ENCODE measurements around the gene TNFRSF18.

TNFRSF18 gene

GRCh38 chr1:1167398-1167821, 39.0 kb downstream of the TNFRSF18 start:
- Histone ChIP-seq H3K9ac (ENCODE audit: low read depth, low read length) (no peak overlapping the region), H2AFZ (ENCODE audit: low read depth, low read length) (no peak overlapping the region), H3K36me3 (ENCODE audit: insufficient read depth, low read length) (no peaks in the 10 kb centered on the region), H3K4me3 (ENCODE audit: low read depth in 1 of 2, low read length in 2 of 2) (no peak overlapping the region), H3K9me3 (ENCODE audit: insufficient read depth, low read length, severe bottlenecking) (no peaks in the 10 kb centered on the region), H3K79me2 (ENCODE audit: insufficient read depth, low read length) (no peaks in the 10 kb centered on the region), H3K27me3 (ENCODE audit: insufficient read depth, low read length, poor library complexity) (peaks cover 3% of the 10 kb centered on the region), H3K4me1 (ENCODE audit: insufficient read depth, low read length) (no peaks in the 10 kb centered on the region), H3K27ac (ENCODE audit: low read length) (no peak overlapping the region), H3K4me2 (ENCODE audit: insufficient read depth, low read length) (no peak overlapping the region), H4K20me1 (ENCODE audit: insufficient read depth, low read length) (peaks cover 4% of the 10 kb centered on the region; the same call in 1 of the 2 replicates)
- ATAC-seq (ENCODE audit: insufficient read depth, low read depth): no peak
- TF ChIP-seq CTCF (IDR thresholded peaks at IDR 0.05; ENCODE audit: borderline replicate concordance, extremely low read depth, low read length, poor library complexity, severe bottlenecking) (no peak), EZH2 (IDR thresholded peaks at IDR 0.05; ENCODE audit: borderline replicate concordance, low read depth, low read length, severe bottlenecking) (no peak)
- DNase-seq: no peak

- H3K36me3 ChIP-seq (ENCODE audit: insufficient read depth, low read length): no peaks in the 10 kb centered on the region
- H3K4me1 ChIP-seq (ENCODE audit: insufficient read depth, low read length): no peaks in the 10 kb centered on the region
- no peaks in the 10 kb centered on the region for H3K79me2 ChIP-seq (ENCODE audit: insufficient read depth, low read length)
- TF ChIP-seq CTCF (IDR thresholded peaks at IDR 0.05; ENCODE audit: borderline replicate concordance, extremely low read depth, low read length, poor library complexity, severe bottlenecking): no peak
- no peak for TF ChIP-seq EZH2 (IDR thresholded peaks at IDR 0.05; ENCODE audit: borderline replicate concordance, low read depth, low read length, severe bottlenecking)
- H3K27me3 ChIP-seq (ENCODE audit: insufficient read depth, low read length, poor library complexity): peaks cover 3% of the 10 kb centered on the region
- peaks cover 4% of the 10 kb centered on the region; the same call in 1 of the 2 replicates for H4K20me1 ChIP-seq (ENCODE audit: insufficient read depth, low read length)
- H3K4me2 ChIP-seq (ENCODE audit: insufficient read depth, low read length): no peak overlapping the region
- no peak overlapping the region for H3K27ac ChIP-seq (ENCODE audit: low read length)
- H3K4me3 ChIP-seq (ENCODE audit: low read depth in 1 of 2, low read length in 2 of 2): no peak overlapping the region
- no peaks in the 10 kb centered on the region for H3K9me3 ChIP-seq (ENCODE audit: insufficient read depth, low read length, severe bottlenecking)
- DNase-seq (no peak), ATAC-seq (ENCODE audit: insufficient read depth, low read depth) (no peak)
- no peak overlapping the region for H2AFZ ChIP-seq (ENCODE audit: low read depth, low read length)
- no peak overlapping the region for H3K9ac ChIP-seq (ENCODE audit: low read depth, low read length)
These were observed 39.6 kb downstream of the TNFRSF18 start for GRCh38 chr1:1166642-1167397.

GRCh38 chr1:1165900-1166421, 40.4 kb downstream of the TNFRSF18 start:
- ATAC-seq (ENCODE audit: insufficient read depth, low read depth) (no peak), DNase-seq (no peak)
- Histone ChIP-seq H3K36me3 (ENCODE audit: insufficient read depth, low read length) (no peaks in the 10 kb centered on the region), H3K4me3 (ENCODE audit: low read depth in 1 of 2, low read length in 2 of 2) (no peak overlapping the region), H2AFZ (ENCODE audit: low read depth, low read length) (no peak overlapping the region), H3K9ac (ENCODE audit: low read depth, low read length) (no peak overlapping the region), H3K27me3 (ENCODE audit: insufficient read depth, low read length, poor library complexity) (peaks cover 3% of the 10 kb centered on the region), H3K27ac (ENCODE audit: low read length) (no peak overlapping the region), H3K9me3 (ENCODE audit: insufficient read depth, low read length, severe bottlenecking) (no peaks in the 10 kb centered on the region), H3K79me2 (ENCODE audit: insufficient read depth, low read length) (no peaks in the 10 kb centered on the region), H4K20me1 (ENCODE audit: insufficient read depth, low read length) (peaks cover 4% of the 10 kb centered on the region; the same call in 1 of the 2 replicates), H3K4me1 (ENCODE audit: insufficient read depth, low read length) (no peaks in the 10 kb centered on the region), H3K4me2 (ENCODE audit: insufficient read depth, low read length) (no peak overlapping the region)
- TF ChIP-seq EZH2 (IDR thresholded peaks at IDR 0.05; ENCODE audit: borderline replicate concordance, low read depth, low read length, severe bottlenecking) (no peak), CTCF (IDR thresholded peaks at IDR 0.05; ENCODE audit: borderline replicate concordance, extremely low read depth, low read length, poor library complexity, severe bottlenecking) (no peak)
